ENCODE results near the gene SLC9A1. TPM values are rescaled to one million over a fixed set of nuclear protein-coding genes. Genes with fewer than 3 reads are reported as not detected.

Gene SLC9A1
- polyA plus RNA-seq, 1 donor (not counting 4 experiments of a cell fraction or from before 2014, with no cell fraction given): 12.4 TPM

DNA sequence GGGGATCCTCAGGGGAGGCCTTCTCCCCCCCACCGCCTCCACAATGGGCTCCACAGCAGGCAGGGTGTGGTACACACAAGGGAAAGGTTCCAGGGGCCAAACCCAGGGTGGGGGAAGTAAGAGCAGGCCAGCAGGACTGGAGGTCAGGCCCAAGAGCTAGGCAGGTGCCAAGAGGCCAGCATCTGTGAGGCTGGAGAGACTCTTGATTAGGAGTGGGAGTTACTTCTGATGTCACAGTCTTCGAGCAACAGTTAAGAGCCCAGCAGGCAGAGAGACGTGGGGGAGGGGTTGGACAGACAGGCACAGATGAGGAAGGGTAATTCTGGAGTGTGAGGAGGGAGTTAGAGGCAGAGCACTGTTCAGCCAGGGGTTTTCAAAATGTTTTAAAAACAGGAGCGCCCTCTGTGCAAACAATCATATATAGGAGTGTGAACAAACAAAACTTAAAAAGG is 55.8 kb downstream of the SLC9A1 start:
- FAIRE-seq (no peak), DNase-seq (ENCODE audit: low read depth, low spot score) (no peak)
- dilution Hi-C loops (cut with MboI; ENCODE audit: extremely low pct_ligation_motif_present, low sequenced_read_pairs): no loop called here
- Histone ChIP-seq H2AFZ (ENCODE audit: control insufficient read depth, low read length) (no peak overlapping the region), H3K4me1 (ENCODE audit: control insufficient read depth, extremely low read depth, insufficient read depth, low read length) (peaks cover 30% of the 10 kb centered on the region), H3K9ac (ENCODE audit: control insufficient read depth, extremely low read depth, insufficient read depth, low read length) (peak overlapping the region; percentile 63), H3K9me1 (ENCODE audit: control insufficient read depth, extremely low read depth, insufficient read depth, low read length) (peaks cover 2% of the 10 kb centered on the region), H3K27me3 (ENCODE audit: control insufficient read depth, extremely low read depth, insufficient read depth, low read length) (no peaks in the 10 kb centered on the region), H3K36me3 (ENCODE audit: control insufficient read depth in 2 of 2, extremely low read depth in 1 of 2, insufficient read depth in 2 of 2, low read length in 2 of 2) (peaks cover 11 to 24% of the 10 kb centered on the region in 2 experiments), H4K20me1 (ENCODE audit: control insufficient read depth, extremely low read depth, insufficient read depth, low read length) (no peaks in the 10 kb centered on the region), H3K4me2 (ENCODE audit: control insufficient read depth, extremely low read depth, insufficient read depth, low read depth, low read length) (peak overlapping the region; percentile 68), H3K79me2 (ENCODE audit: control insufficient read depth, insufficient read depth, low read length) (no peaks in the 10 kb centered on the region), H3K4me3 (ENCODE audit: control insufficient read depth in 2 of 3, extremely low read depth in 1 of 3, insufficient read depth in 2 of 3, low read depth in 1 of 3, low read length in 3 of 3) (no peak overlapping the region), H3K27ac (ENCODE audit: control insufficient read depth, insufficient read depth, low read length) (peak overlapping the region; percentile 76), H3K9me3 (ENCODE audit: control insufficient read depth, low read depth, low read length) (no peaks in the 10 kb centered on the region)
- no peak for TF ChIP-seq EZH2 (IDR thresholded peaks at IDR 0.05; ENCODE audit: low read length)
- TF ChIP-seq, protein P1, sequence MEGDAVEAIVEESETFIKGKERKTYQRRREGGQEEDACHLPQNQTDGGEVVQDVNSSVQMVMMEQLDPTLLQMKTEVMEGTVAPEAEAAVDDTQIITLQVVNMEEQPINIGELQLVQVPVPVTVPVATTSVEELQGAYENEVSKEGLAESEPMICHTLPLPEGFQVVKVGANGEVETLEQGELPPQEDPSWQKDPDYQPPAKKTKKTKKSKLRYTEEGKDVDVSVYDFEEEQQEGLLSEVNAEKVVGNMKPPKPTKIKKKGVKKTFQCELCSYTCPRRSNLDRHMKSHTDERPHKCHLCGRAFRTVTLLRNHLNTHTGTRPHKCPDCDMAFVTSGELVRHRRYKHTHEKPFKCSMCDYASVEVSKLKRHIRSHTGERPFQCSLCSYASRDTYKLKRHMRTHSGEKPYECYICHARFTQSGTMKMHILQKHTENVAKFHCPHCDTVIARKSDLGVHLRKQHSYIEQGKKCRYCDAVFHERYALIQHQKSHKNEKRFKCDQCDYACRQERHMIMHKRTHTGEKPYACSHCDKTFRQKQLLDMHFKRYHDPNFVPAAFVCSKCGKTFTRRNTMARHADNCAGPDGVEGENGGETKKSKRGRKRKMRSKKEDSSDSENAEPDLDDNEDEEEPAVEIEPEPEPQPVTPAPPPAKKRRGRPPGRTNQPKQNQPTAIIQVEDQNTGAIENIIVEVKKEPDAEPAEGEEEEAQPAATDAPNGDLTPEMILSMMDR (optimal IDR thresholded peaks at IDR 0.05 in 1 of 3, IDR thresholded peaks at IDR 0.05 in 1 of 3, conservative IDR thresholded peaks at IDR 0.05 in 1 of 3; ENCODE audit: extremely low read depth in 1 of 3, insufficient read depth in 2 of 3, low read length in 3 of 3): no peak

DNA sequence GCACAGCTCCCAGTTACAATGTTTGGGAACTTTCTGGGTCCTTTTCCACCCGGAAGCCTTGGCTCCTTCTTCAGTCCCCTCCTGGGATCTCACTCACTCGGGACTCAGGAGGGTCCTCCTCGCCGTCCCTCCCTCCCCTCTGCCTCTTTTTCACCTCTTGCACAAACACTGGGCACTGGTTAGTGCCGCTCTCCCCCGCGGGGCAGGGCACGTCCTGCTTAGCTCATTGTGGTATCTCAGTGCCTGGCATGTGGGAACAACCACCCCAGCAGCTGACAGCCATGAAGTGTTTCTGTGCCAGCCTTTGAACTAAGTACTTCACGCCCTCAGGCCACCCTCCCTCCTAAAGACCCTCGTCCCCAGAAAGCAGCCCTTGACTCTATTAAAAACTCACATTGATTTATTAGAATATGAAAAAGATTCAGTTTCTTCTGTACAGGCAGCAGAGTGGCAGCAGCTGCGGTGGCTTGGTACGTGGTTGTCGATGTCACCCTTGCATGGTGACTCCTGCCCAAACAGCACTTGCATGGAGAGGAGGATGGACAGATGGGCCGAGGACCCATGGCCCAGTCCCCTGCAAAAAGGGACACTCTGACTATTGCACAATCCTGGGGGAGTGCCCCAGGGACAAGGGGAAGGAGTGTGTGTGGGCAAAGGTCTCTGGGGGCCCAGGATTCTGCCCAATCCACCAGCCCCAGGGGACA is 56.3 kb downstream of the SLC9A1 start:
- no peaks in the 10 kb centered on the region for H3K27me3 ChIP-seq (ENCODE audit: control insufficient read depth, extremely low read depth, insufficient read depth, low read length)
- H3K27ac ChIP-seq (ENCODE audit: control insufficient read depth, insufficient read depth, low read length): peak overlapping the region; percentile 76
- peak overlapping the region; percentile 68 for H3K4me2 ChIP-seq (ENCODE audit: control insufficient read depth, extremely low read depth, insufficient read depth, low read depth, low read length)
- FAIRE-seq (peak; percentile 71), DNase-seq (ENCODE audit: low read depth, low spot score) (no peak)
- no peaks in the 10 kb centered on the region for H4K20me1 ChIP-seq (ENCODE audit: control insufficient read depth, extremely low read depth, insufficient read depth, low read length)
- TF ChIP-seq, protein P1 (optimal IDR thresholded peaks at IDR 0.05 in 1 of 3, IDR thresholded peaks at IDR 0.05 in 1 of 3, conservative IDR thresholded peaks at IDR 0.05 in 1 of 3; ENCODE audit: extremely low read depth in 1 of 3, insufficient read depth in 2 of 3, low read length in 3 of 3): no peak
- no peak for TF ChIP-seq EZH2 (IDR thresholded peaks at IDR 0.05; ENCODE audit: low read length)
- dilution Hi-C loops (cut with MboI; ENCODE audit: extremely low pct_ligation_motif_present, low sequenced_read_pairs): no loop called here
- H3K79me2 ChIP-seq (ENCODE audit: control insufficient read depth, insufficient read depth, low read length): no peaks in the 10 kb centered on the region
- H3K9ac ChIP-seq (ENCODE audit: control insufficient read depth, extremely low read depth, insufficient read depth, low read length): peak overlapping the region; percentile 63
- peaks cover 30% of the 10 kb centered on the region for H3K4me1 ChIP-seq (ENCODE audit: control insufficient read depth, extremely low read depth, insufficient read depth, low read length)
- peaks cover 2% of the 10 kb centered on the region for H3K9me1 ChIP-seq (ENCODE audit: control insufficient read depth, extremely low read depth, insufficient read depth, low read length)
- H3K9me3 ChIP-seq (ENCODE audit: control insufficient read depth, low read depth, low read length): no peaks in the 10 kb centered on the region
- no peak overlapping the region for H2AFZ ChIP-seq (ENCODE audit: control insufficient read depth, low read length)
- peak overlapping the region in 1 of 3 experiments; percentile 4 for H3K4me3 ChIP-seq (ENCODE audit: control insufficient read depth in 2 of 3, extremely low read depth in 1 of 3, insufficient read depth in 2 of 3, low read depth in 1 of 3, low read length in 3 of 3)
- H3K36me3 ChIP-seq (ENCODE audit: control insufficient read depth in 2 of 2, extremely low read depth in 1 of 2, insufficient read depth in 2 of 2, low read length in 2 of 2): peaks cover 11 to 23% of the 10 kb centered on the region in 2 experiments

All from keratinocyte (primary cell).